ENCODE results near the gene LRRC59. TPM values are rescaled to one million over a fixed set of nuclear protein-coding genes. Genes with fewer than 3 reads are reported as not detected.

Gene LRRC59
- total RNA-seq, 1 experiment from 2014 or later = 106 TPM

GRCh38 chr17:50359005-50359699 is 38.2 kb downstream of the LRRC59 start:
- H3K9me3 Mint-ChIP-seq = no peaks in the 10 kb centered on the region
- H3T11ph ChIP-seq (ENCODE audit: low read length) = no peak overlapping the region
- no peak overlapping the region for H3K9ac ChIP-seq (ENCODE audit: extremely low read depth, insufficient read length, low read length)
- no peak overlapping the region for H2BK120ac ChIP-seq (ENCODE audit: low read depth, low read length, poor library complexity, severe bottlenecking)
- no peak overlapping the region for H2BK15ac ChIP-seq (ENCODE audit: low read depth, low read length)
- H2AK5ac ChIP-seq (ENCODE audit: insufficient read length, low read length) = no peak overlapping the region
- H4K8ac ChIP-seq (replicated peaks; ENCODE audit: insufficient read length, low read depth, low read length) = no peak overlapping the region
- H3K27ac ChIP-seq (ENCODE audit: insufficient read length, low read depth, low read length) = no peak overlapping the region
- H3K14ac ChIP-seq (ENCODE audit: insufficient read depth, low read length) = no peak overlapping the region
- H3K36me3 Mint-ChIP-seq (ENCODE audit: insufficient read depth in 1 of 3, low read depth in 3 of 3) = peaks cover 14 to 49% (median 43%) of the 10 kb centered on the region in 3 experiments; a peak in 5 of 7 replicates
- H3K18ac ChIP-seq (ENCODE audit: insufficient read length, low read depth, low read length) = no peak overlapping the region
- peaks cover 2% of the 10 kb centered on the region; the same call in 1 of the 2 replicates for H3K4me1 ChIP-seq (ENCODE audit: insufficient read depth, low read length)
- H2BK5ac ChIP-seq (ENCODE audit: insufficient read length, low read length) = no peak overlapping the region
- H3K4ac ChIP-seq (ENCODE audit: low read depth, low read length) = no peak overlapping the region
- no peak overlapping the region for H2AFZ ChIP-seq (ENCODE audit: low read length)
- H3K79me1 ChIP-seq (ENCODE audit: insufficient read depth, low read depth, low read length, poor library complexity, severe bottlenecking) = no peaks in the 10 kb centered on the region
- H3K27ac Mint-ChIP-seq = peak overlapping the region in 1 of 3 experiments; percentile 72; a peak in 1 of 7 replicates
- H3K4me3 Mint-ChIP-seq = no peak overlapping the region
- no peak overlapping the region for H2BK12ac ChIP-seq (ENCODE audit: insufficient read length, low read depth, low read length)
- peaks cover 21 to 24% of the 10 kb centered on the region in 2 experiments for H3K4me1 Mint-ChIP-seq
- H3K27me3 Mint-ChIP-seq (ENCODE audit: low read depth) = no peaks in the 10 kb centered on the region; the same call in 1 of the 2 replicates
- no peaks in the 10 kb centered on the region for H3K79me2 ChIP-seq (ENCODE audit: insufficient read depth, low read length)
- no peak overlapping the region for H3K56ac ChIP-seq (ENCODE audit: insufficient read length, low read depth, low read length)
- no peak for TF ChIP-seq CTCF (conservative IDR thresholded peaks at IDR 0.05)
- H3K9me3 ChIP-seq (ENCODE audit: control insufficient read depth, low read depth, low read length) = no peaks in the 10 kb centered on the region
- H4K5ac ChIP-seq (ENCODE audit: insufficient read length, low read depth, low read length) = no peak overlapping the region
- no peak overlapping the region for H2BK20ac ChIP-seq (ENCODE audit: low read depth, low read length, poor library complexity, severe bottlenecking)
- no peaks in the 10 kb centered on the region for H3K23me2 ChIP-seq (ENCODE audit: insufficient read length, low read depth, low read length, poor library complexity, severe bottlenecking)
- H3K27me3 ChIP-seq (ENCODE audit: insufficient read depth, low read length) = no peaks in the 10 kb centered on the region
- H4K20me1 ChIP-seq (ENCODE audit: control insufficient read depth, insufficient read depth, insufficient read length) = no peaks in the 10 kb centered on the region
- no peak overlapping the region for H3K4me2 ChIP-seq (ENCODE audit: insufficient read depth, insufficient read length, low read length)
- H4K91ac ChIP-seq (ENCODE audit: insufficient read length, low read depth, low read length) = no peak overlapping the region
- DNase-seq = no peak
- WGBS (ENCODE audit: extremely low coverage, insufficient read length, low lambda C conversion rate) = no CpG with 5 or more reads among the region's 5 CpGs
- H3K23ac ChIP-seq (ENCODE audit: insufficient read length, low read depth, low read length) = no peak overlapping the region
